OCI-LY7 (cell line): ENCODE results near the gene ICE1.

ENCODE experiments used
- EZH2phosphoT487 ChIP-seq: fragments of 200-600 bp; sonication (generic); IDR thresholded peaks from 2 replicates; pipeline ENCODE4 v1.6.1; 2018; ENCODE audit warnings: low read depth, borderline replicate concordance, mild to moderate bottlenecking, mixed run types, antibody characterized with exemption, low read length, moderate library complexity, mixed read lengths
- TF ChIP-seq, protein P1 (sequence below): fragments of 200-600 bp; sonication (generic); conservative IDR thresholded peaks from 2 replicates; pipeline ENCODE4 v1.5.1; 2014; ENCODE audit warnings: mild to moderate bottlenecking, antibody characterized with exemption, low read length, moderate library complexity, mixed read lengths

DNA sequence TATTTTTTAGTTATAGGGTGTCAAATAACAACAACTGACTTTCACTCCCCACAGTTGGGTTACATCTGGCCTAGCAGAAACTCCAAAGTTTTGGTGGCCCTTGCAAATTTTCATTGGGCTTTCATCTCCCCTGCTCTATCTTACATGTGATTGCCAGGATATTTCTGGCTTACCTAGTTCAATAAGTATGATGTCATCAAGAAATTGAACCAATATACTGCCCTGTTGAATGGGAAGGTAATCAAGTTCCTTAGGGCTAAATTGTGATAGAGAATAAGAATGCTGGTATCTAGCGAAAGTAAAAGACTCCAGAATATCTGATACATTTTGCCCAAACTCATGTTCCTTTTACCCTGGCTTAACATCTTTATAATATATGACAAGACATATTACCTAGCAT is 17.0 kb upstream of the ICE1 start:
- TF ChIP-seq, protein P1, sequence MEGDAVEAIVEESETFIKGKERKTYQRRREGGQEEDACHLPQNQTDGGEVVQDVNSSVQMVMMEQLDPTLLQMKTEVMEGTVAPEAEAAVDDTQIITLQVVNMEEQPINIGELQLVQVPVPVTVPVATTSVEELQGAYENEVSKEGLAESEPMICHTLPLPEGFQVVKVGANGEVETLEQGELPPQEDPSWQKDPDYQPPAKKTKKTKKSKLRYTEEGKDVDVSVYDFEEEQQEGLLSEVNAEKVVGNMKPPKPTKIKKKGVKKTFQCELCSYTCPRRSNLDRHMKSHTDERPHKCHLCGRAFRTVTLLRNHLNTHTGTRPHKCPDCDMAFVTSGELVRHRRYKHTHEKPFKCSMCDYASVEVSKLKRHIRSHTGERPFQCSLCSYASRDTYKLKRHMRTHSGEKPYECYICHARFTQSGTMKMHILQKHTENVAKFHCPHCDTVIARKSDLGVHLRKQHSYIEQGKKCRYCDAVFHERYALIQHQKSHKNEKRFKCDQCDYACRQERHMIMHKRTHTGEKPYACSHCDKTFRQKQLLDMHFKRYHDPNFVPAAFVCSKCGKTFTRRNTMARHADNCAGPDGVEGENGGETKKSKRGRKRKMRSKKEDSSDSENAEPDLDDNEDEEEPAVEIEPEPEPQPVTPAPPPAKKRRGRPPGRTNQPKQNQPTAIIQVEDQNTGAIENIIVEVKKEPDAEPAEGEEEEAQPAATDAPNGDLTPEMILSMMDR: no peak
- no peak for TF ChIP-seq EZH2phosphoT487
